ENCODE results near the gene DCT. TPM values are rescaled to one million over a fixed set of nuclear protein-coding genes. Genes with fewer than 3 reads are reported as not detected.

Gene DCT
- total and polyA plus RNA-seq, 2 donors (not counting 3 experiments of a cell fraction or from before 2014, with no cell fraction given): not detected

- no peak overlapping the region for H3K27ac ChIP-seq (ENCODE audit: insufficient read depth, low read depth, low read length)
- no peaks in the 10 kb centered on the region for H3K36me3 ChIP-seq (ENCODE audit: control insufficient read depth in 2 of 2, extremely low read depth in 1 of 2, insufficient read depth in 2 of 2, low read length in 2 of 2)
- no TSS peak for BruUV-seq (replicated peaks)
- H2AFZ ChIP-seq (ENCODE audit: low read depth, low read length): no peak overlapping the region
- no peak for TF ChIP-seq EZH2 (IDR thresholded peaks at IDR 0.05; ENCODE audit: borderline replicate concordance, low read depth, low read length, severe bottlenecking)
- TF ChIP-seq, protein P1, sequence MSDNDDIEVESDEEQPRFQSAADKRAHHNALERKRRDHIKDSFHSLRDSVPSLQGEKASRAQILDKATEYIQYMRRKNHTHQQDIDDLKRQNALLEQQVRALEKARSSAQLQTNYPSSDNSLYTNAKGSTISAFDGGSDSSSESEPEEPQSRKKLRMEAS (IDR thresholded peaks at IDR 0.05; ENCODE audit: insufficient read depth, insufficient read length): no peak
- no peak for TF ChIP-seq MYC (IDR thresholded peaks at IDR 0.05; ENCODE audit: low read depth, low read length)
- no peak for TF ChIP-seq FOS (IDR thresholded peaks at IDR 0.05; ENCODE audit: borderline replicate concordance, insufficient read depth, low read length)
- no peak for TF ChIP-seq CTCF (IDR thresholded peaks at IDR 0.05; ENCODE audit: extremely low read depth in 1 of 2, insufficient read depth in 1 of 2, low read depth in 1 of 2, low read length in 2 of 2)
- TF ChIP-seq POLR2AphosphoS5 (IDR thresholded peaks at IDR 0.05; ENCODE audit: insufficient read depth, low read depth, low read length): no peak
- TF ChIP-seq GATA2 (IDR thresholded peaks at IDR 0.05; ENCODE audit: insufficient read depth, insufficient read length, low read depth, low read length): no peak
- no peak for TF ChIP-seq JUN (IDR thresholded peaks at IDR 0.05; ENCODE audit: borderline replicate concordance, insufficient read depth, insufficient read length, low read depth)
- no peak for TF ChIP-seq POLR2A (IDR thresholded peaks at IDR 0.05; ENCODE audit: low read depth, low read length)
- no peaks in the 10 kb centered on the region for H4K20me1 ChIP-seq (replicated peaks; ENCODE audit: control insufficient read depth, extremely low read depth, insufficient read depth, low read length)
- H3K79me2 ChIP-seq (ENCODE audit: control insufficient read depth, insufficient read depth, low read length): no peaks in the 10 kb centered on the region
- dilution Hi-C loops (cut with MboI; ENCODE audit: extremely low pct_ligation_motif_present, low sequenced_read_pairs) (no loop called here), intact Hi-C loops (cut with micrococcal nuclease) (no loop called here)
- no peak overlapping the region for H3K4me3 ChIP-seq (replicated peaks in 1 of 3; ENCODE audit: insufficient read depth in 1 of 3, low read depth in 1 of 3, low read length in 3 of 3)
- H3K9me3 ChIP-seq (replicated peaks; ENCODE audit: control insufficient read depth, insufficient read depth, low read length): no peaks in the 10 kb centered on the region
- H3K9me1 ChIP-seq (replicated peaks; ENCODE audit: control insufficient read depth, extremely low read depth, insufficient read depth, low read length): no peaks in the 10 kb centered on the region
- H3K9ac ChIP-seq (replicated peaks; ENCODE audit: extremely low read depth, insufficient read depth, low read length): no peak overlapping the region
- no peaks in the 10 kb centered on the region for H3K4me1 ChIP-seq (ENCODE audit: control insufficient read depth, extremely low read depth, insufficient read depth, low read length)
- CTCF ChIA-PET: no interaction called here
- no peak for DNase-seq (ENCODE audit: low read depth, low spot score)
- FAIRE-seq: no peak
- H3K27me3 ChIP-seq (ENCODE audit: control insufficient read depth in 2 of 2, insufficient read depth in 2 of 2, low read length in 2 of 2): no peaks in the 10 kb centered on the region
- POLR2A ChIA-PET: no interaction called here
- no peak overlapping the region for H3K4me2 ChIP-seq (ENCODE audit: insufficient read depth, low read length)
Measured at GRCh38 chr13:94390881-94391280, 88.6 kb downstream of the DCT start.

Measured in endothelial cell of umbilical vein (primary cell).